Stromal cell of bone marrow (primary cell): Measurements from ENCODE around the gene DPP9.
A peak's percentile ranks its signal among the peaks of the same experiment; 100 is the strongest.
"Not testable (repeated sequence)": the region's sequence is repeated elsewhere in the genome, so short reads cannot be mapped to it uniquely, and the experiment has no call there.

ENCODE experiments used
- DNase-seq: peaks from one replicate; pipeline ENCODE4 v3.0.0-alpha.2; 2012; ENCODE audit warnings: low read depth

Gene DPP9

GRCh38 chr19:4687396-4687795 is 36.2 kb downstream of the DPP9 start:
- DNase-seq, result no peak

GRCh38 chr19:4686700-4687099 is 36.9 kb downstream of the DPP9 start:
- no peak for DNase-seq

- no peak for DNase-seq
Observed at GRCh38 chr19:4684312-4685095, 39.1 kb downstream of the DPP9 start.

GRCh38 chr19:4682417-4683200 is 41.0 kb downstream of the DPP9 start:
- no peak for DNase-seq

GRCh38 chr19:4680021-4680420 is 43.6 kb downstream of the DPP9 start:
- DNase-seq, result not testable (repeated sequence)

- DNase-seq, result no peak
Observed at GRCh38 chr19:4678881-4679790, 44.5 kb downstream of the DPP9 start.

- DNase-seq, result no peak
Observed at GRCh38 chr19:4676955-4677731, 46.5 kb downstream of the DPP9 start.

- DNase-seq, result no peak
Observed at GRCh38 chr19:4675346-4675745, 48.3 kb downstream of the DPP9 start.

- no peak for DNase-seq
Observed at GRCh38 chr19:4673726-4674125, 49.9 kb downstream of the DPP9 start.

- DNase-seq, result no peak
Observed at GRCh38 chr19:4673216-4673615, 50.4 kb downstream of the DPP9 start.

GRCh38 chr19:4671185-4671851 is 52.3 kb downstream of the DPP9 start:
- no peak for DNase-seq

- peak; percentile 74 for DNase-seq
Observed at GRCh38 chr19:4669723-4670480, 53.7 kb downstream of the DPP9 start, which contains the start of gene MYDGF. Gene MYDGF (minus strand): TSS chr19:4670342. CDS start chr19:4670334, 8 bp downstream.

- no peak for DNase-seq
Observed at GRCh38 chr19:4664642-4665041, 59.0 kb downstream of the DPP9 start.

- no peak for DNase-seq
Observed at GRCh38 chr19:4662812-4663211, 60.8 kb downstream of the DPP9 start.

GRCh38 chr19:4662020-4662695 is 61.5 kb downstream of the DPP9 start:
- DNase-seq, result no peak

GRCh38 chr19:4660993-4661392 is 62.6 kb downstream of the DPP9 start:
- DNase-seq, result peak; percentile 6

- DNase-seq, result no peak
Observed at GRCh38 chr19:4660181-4660791, 63.4 kb downstream of the DPP9 start.

GRCh38 chr19:4657835-4658234 is 65.8 kb downstream of the DPP9 start:
- DNase-seq, result no peak

GRCh38 chr19:4657262-4657661 is 66.4 kb downstream of the DPP9 start:
- DNase-seq, result no peak
